GM12892 (cell line): ENCODE measurements around the gene G6PD.

Source experiments
- POLR2A ChIP-seq: IDR thresholded peaks from 2 replicates; pipeline ENCODE4 v1.6.1; 2011; ENCODE audit warnings: low read depth, low read length, control low read depth
- POLR2AphosphoS5 ChIP-seq: IDR thresholded peaks from 2 replicates; pipeline ENCODE4 v1.6.1; 2011; ENCODE audit warnings: low read depth, low read length, control low read depth
- TAF1 ChIP-seq: IDR thresholded peaks from 2 replicates; pipeline ENCODE4 v1.6.1; 2011; ENCODE audit warnings: low read depth, mild to moderate bottlenecking, control low read depth, low read length, borderline replicate concordance

- TF ChIP-seq POLR2A (no peak), TAF1 (no peak), POLR2AphosphoS5 (no peak)
Observed at GRCh38 chrX:154512879-154513553, 33.6 kb downstream of the G6PD start.
